GM23338 (cell line): Measurements from ENCODE around the gene UQCR11.

Experiments
- CTCF ChIP-seq, 2 experiments: fragments of 200-600 bp in 1 of 2; sonication (generic) in 1 of 2; conservative IDR thresholded peaks; 2 replicates each; pipeline versions ENCODE4 v1.5.1 to v1.6.1; 2016 to 2017; ENCODE audit warnings: antibody characterized with exemption in 2 of 2, low read depth in 2 of 2, mild to moderate bottlenecking in 2 of 2, moderate library complexity in 1 of 2
- EZH2 ChIP-seq: fragments of 200-600 bp; sonication (generic); IDR thresholded peaks from one replicate; pipeline ENCODE4 v1.8.0; 2017; ENCODE audit warnings: antibody characterized with exemption, mild to moderate bottlenecking, low read depth; ENCODE audit not compliant: unreplicated experiment
- EZH2phosphoT487 ChIP-seq: fragments of 200-600 bp; sonication (generic); IDR thresholded peaks from one replicate; pipeline ENCODE4 v1.8.1; 2018; ENCODE audit warnings: antibody characterized with exemption; ENCODE audit not compliant: unreplicated experiment
- JUNB ChIP-seq: IDR thresholded peaks from one replicate; pipeline ENCODE4 v1.6.1; 2016; ENCODE audit warnings: antibody characterized with exemption; ENCODE audit not compliant: unreplicated experiment
- POLR2AphosphoS5 ChIP-seq: IDR thresholded peaks from 2 replicates; pipeline ENCODE4 v1.6.1; 2016; ENCODE audit warnings: antibody characterized with exemption, low read depth
- REST ChIP-seq: IDR thresholded peaks from one replicate; pipeline ENCODE4 v1.6.1; 2018; ENCODE audit warnings: antibody characterized with exemption; ENCODE audit not compliant: unreplicated experiment
- STAT1 ChIP-seq: IDR thresholded peaks from one replicate; pipeline ENCODE4 v1.6.1; 2016; ENCODE audit warnings: antibody characterized with exemption; ENCODE audit not compliant: unreplicated experiment
- ZNF114 ChIP-seq: fragments of 250-450 bp; sonication (Bioruptor Pico); IDR thresholded peaks from 2 replicates; pipeline ENCODE4 v1.5.0; 2020; ENCODE audit warnings: mild to moderate bottlenecking, moderate library complexity
- ZNF331 ChIP-seq: fragments of 250-450 bp; sonication (Bioruptor Pico); IDR thresholded peaks from 2 replicates; pipeline ENCODE4 v1.5.0; 2020; ENCODE audit warnings: low read depth, mild to moderate bottlenecking, moderate library complexity
- ZNF462 ChIP-seq: fragments of 250-450 bp; sonication (Bioruptor Pico); IDR thresholded peaks from 2 replicates; pipeline ENCODE4 v1.5.0; 2020; ENCODE audit warnings: mild to moderate bottlenecking, moderate library complexity
- TF ChIP-seq, protein P1 (sequence below): IDR thresholded peaks from 2 replicates; pipeline ENCODE4 v1.6.1; 2016; ENCODE audit warnings: antibody characterized with exemption

DNA sequence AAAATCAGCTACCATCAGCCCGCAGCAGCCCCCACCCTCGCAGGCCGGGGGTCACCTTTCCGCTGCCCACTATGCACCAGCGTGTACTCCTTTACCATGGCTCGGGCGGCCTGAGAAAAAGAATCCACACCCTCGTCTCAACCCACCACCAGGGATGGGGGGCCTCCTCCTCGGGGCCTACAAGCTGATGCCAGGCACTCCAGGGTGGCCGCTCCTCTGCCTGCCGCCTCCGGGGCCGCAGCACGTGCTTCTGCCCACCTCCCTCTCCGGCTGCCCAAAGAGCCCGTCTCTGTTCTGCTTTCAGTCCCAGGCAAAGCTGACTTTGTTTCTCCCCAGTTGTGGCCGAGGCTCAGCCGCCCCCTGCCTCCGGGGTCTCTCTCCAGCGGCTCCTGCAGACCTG lies 26.0 kb downstream of the UQCR11 start:
- TF ChIP-seq ZNF462 (CRISPR knock-in tag) (no peak), CTCF (conservative IDR thresholded peaks at IDR 0.05; ENCODE audit: low read depth in 2 of 2) (no peak), ZNF114 (CRISPR knock-in tag) (no peak), REST (no peak), POLR2AphosphoS5 (no peak), EZH2 (no peak), EZH2phosphoT487 (no peak), JUNB (no peak), STAT1 (no peak), ZNF331 (CRISPR knock-in tag) (no peak)
- TF ChIP-seq, protein P1, sequence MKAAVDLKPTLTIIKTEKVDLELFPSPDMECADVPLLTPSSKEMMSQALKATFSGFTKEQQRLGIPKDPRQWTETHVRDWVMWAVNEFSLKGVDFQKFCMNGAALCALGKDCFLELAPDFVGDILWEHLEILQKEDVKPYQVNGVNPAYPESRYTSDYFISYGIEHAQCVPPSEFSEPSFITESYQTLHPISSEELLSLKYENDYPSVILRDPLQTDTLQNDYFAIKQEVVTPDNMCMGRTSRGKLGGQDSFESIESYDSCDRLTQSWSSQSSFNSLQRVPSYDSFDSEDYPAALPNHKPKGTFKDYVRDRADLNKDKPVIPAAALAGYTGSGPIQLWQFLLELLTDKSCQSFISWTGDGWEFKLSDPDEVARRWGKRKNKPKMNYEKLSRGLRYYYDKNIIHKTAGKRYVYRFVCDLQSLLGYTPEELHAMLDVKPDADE: no peak
